HG02571 (cell line): ENCODE data around the gene CATSPER3.

Source experiments
- ATAC-seq: cut with Tn5 transposase; IDR thresholded peaks from one replicate; pipeline ENCODE4 v1.9.1; 2021; ENCODE audit warnings: mild to moderate bottlenecking, moderate library complexity; ENCODE audit not compliant: unreplicated experiment

CATSPER3 gene

DNA sequence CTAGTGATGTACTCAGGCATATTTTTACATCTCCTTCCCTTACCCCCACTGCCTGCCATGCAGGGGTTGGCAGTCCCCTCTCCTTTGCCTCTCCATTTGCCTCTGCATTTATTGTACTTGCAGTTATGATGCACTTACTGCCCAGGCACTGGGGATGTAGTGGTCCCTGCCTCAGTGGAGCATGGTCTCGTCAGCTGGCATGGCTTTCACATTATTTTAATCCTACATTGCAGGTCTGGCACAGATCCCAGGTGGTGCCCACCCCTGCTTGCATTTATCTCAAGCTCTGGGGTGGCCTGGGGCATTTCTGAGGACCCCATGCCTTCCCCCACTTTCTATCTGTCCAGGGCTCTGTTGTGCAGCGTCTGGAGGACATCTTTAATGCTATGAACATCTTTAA, 89.5 kb downstream of the CATSPER3 start:
- ATAC-seq = no peak

DNA sequence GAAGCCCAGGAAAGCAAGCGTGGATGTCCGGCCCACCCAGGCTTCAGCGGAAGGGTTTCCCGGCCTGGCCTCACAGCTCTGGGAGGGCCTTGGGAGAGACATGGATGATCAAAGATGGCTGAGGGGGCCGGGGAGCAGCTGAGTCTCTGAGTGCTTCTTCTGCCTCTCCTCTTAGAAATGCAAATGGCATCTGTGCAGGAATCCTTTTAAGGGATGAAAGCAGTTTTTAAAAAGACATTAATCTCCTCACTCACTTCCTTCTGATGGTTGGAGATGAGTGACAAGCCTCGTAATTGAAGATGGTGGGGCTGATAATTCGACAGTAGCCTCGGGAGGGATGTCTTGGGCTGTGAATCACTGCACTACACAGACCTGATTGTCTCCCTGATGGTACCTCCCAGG, 90.6 kb downstream of the CATSPER3 start:
- no peak for ATAC-seq

DNA sequence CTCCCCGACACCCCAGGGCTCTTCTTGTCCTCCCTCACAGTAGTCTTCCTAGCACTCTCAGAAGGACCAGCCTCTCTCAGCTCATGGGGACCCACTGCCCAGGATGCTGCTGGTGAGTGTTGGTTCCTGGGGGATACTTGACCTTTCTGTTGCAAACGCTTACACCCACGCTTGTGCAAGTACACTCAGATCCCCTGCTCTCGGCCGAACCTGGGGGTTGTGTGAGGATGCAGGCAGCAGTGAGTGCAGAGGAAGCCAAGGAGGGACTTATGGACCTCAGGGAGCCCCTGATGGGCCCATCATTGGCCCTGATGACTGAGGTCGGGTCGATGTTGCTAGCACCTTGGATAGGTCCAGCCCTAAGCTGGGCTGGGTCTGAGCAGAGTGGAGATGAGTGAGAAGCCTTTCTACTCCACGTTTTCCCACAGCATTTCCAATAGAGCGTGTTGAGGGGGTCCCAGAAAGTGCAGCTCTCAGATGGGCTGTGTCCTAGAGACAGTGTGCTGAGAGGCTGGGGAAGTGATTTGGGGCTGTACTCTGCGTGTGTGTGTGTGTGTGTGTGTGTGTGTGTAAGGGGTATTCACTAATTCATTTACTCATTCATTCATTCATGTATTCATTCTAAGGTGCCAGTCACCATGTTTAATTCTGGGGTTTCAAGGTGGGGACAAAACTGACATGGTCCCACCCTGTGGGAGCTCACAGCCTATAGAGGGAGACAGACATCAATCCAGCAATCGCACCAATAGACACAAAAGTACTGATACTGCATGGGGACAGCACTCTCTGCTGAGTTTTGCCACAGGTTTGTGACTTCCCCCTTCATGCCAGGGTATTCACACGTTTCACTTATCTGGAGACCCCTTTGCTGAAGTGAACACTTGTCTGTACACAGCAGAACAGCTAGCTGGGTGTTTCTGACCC, 91.6 kb downstream of the CATSPER3 start:
- ATAC-seq = no peak

DNA sequence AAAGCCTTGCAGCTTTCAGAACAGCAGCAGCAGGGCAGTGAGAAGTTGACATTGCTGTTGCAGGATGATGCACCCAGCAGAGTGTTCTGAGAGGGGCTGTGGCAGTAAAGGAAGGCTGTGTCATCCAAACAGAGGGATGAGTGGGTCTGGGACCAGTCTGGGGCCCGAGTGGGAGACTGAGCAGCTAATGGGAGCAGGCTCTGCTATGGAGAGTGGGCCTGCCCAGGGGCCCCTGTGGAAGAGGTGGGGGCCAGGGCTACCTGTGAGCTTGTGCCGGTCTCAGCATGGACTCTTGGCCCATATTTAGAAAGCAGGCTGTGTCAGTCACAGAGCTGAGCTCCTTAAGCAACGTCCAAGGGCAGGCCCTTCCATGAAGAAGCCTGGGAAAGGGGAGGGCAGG, 92.3 kb downstream of the CATSPER3 start:
- no peak for ATAC-seq

DNA sequence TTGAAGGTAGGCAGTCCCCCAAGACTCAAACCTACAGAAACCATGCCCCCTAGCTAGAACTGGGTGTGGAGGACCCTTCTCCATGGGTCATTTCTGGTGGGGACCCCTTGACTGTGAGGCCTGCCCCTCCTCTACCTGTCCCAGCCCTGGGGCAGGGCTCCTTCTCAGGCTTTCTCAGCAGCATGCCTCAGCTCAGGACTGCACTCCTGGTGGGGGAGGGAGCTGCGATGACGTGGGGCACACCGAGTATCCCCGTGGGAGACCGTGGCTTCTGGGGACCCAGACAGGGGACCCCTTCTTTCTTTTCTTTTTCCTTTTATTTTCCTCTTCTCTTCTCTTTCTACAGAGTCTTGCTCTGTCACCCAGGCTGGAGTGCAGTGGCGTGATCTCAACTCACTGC, 93.3 kb downstream of the CATSPER3 start:
- ATAC-seq = no peak
